GM12864 (cell line): Measurements from ENCODE around the gene NRXN2.
"Not testable (repeated sequence)": the region's sequence is repeated elsewhere in the genome, so short reads cannot be mapped to it uniquely, and the experiment has no call there.

Source experiments
- DNase-seq: peaks from one replicate; pipeline ENCODE4 v3.0.0-alpha.2; 2011; ENCODE audit warnings: low read depth
- H3K4me3 ChIP-seq: 2 replicates; pipeline ENCODE4 v1.5.1; 2011; ENCODE audit warnings: mild to moderate bottlenecking, low read depth, low read length, control low read depth
- CTCF ChIP-seq: IDR thresholded peaks from 2 replicates; pipeline ENCODE4 v1.5.1; 2011; ENCODE audit warnings: low read depth, mild to moderate bottlenecking, moderate library complexity, low read length, control low read depth, inconsistent platforms; ENCODE audit errors: missing control alignments

The NRXN2 gene

DNA sequence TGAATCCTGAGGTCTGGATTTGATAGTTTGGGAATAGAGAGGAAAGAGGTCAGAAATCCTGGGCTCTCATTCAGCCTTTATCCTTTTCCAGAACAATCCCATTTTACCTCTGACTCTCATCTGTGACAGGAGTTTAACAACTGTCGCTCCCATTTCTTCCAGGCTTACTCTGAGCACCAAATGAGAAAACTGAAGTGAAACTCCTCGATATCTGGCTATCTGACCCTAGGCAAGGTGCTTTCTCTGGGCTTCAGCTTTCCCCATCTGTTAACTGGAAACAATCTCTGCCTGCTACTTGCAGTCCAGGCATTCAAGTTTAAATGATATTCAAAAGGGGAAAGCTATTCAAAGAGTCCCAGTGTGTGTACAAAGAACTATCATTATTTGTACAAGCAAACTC is 50.1 kb downstream of the NRXN2 start:
- H3K4me3 ChIP-seq: no peak overlapping the region
- no peak for TF ChIP-seq CTCF
- no peak for DNase-seq

GRCh38 chr11:64670975-64671374 is 52.0 kb downstream of the NRXN2 start:
- DNase-seq: no peak
- no peak for TF ChIP-seq CTCF
- no peak overlapping the region for H3K4me3 ChIP-seq

GRCh38 chr11:64667154-64667745 is 55.7 kb downstream of the NRXN2 start:
- H3K4me3 ChIP-seq: no peak overlapping the region
- no peak for DNase-seq
- no peak for TF ChIP-seq CTCF

GRCh38 chr11:64665411-64665821 is 57.6 kb downstream of the NRXN2 start:
- TF ChIP-seq CTCF: no peak
- DNase-seq: no peak
- no peak overlapping the region for H3K4me3 ChIP-seq

DNA sequence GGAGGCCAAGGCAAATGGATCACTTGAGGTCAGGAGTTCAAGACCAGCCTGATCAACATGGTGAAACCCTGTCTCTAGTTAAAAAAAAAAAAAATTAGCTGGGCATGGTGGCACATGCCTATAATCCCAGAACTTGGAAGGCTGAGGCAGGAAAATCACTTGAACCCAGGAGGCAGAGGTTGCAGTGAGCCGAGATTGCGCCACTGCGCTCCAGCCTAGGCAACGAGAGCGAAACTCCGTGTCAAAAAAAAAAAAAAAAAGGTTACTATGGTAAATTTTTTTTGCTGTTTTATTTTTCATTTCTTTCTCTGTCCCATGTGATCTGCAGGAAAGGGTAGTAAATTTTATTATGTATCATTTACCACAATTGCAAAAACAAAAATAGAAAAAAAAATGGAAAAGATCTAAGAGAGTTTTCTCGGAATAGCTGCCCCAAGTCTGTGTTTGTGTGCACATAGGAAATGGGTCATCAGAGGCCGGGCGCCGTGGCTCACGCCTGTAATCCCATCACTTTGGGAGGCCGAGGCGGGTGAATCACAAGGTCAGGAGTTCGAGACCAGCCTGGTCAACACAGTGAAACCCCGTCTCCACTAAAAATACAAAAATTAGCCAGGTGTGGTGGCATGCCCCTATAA is 58.6 kb downstream of the NRXN2 start:
- H3K4me3 ChIP-seq, DNase-seq: not testable (repeated sequence)

GRCh38 chr11:64663656-64664055 is 59.3 kb downstream of the NRXN2 start:
- H3K4me3 ChIP-seq: no peak overlapping the region
- TF ChIP-seq CTCF: no peak
- no peak for DNase-seq

DNA sequence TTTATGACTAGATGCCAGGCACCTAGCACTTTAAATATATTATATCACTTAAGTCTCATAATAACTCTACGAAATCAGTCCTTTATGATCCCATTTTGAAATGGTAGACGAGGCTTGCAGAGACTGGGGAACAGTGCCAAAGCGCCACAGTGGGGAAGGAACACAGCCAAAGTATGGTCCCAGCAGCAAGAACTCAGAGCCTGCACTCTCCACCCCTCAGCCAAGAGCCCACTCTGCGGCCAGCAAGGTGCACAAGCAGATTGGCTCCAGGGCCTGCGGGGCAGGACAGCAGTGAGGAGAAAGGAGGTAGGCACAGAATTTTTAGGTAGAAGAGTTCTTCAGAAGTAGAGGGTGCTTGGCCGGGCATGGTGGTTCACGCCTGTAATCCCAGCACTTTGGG is 61.4 kb downstream of the NRXN2 start:
- H3K4me3 ChIP-seq: no peak overlapping the region
- no peak for TF ChIP-seq CTCF
- no peak for DNase-seq
